Naive thymus-derived CD4-positive, alpha-beta T cell (primary cell): Measurements from ENCODE around the gene KCNMB2. TPM values are rescaled to one million over a fixed set of nuclear protein-coding genes. Genes with fewer than 3 reads are reported as not detected.
A peak's percentile ranks its signal among the peaks of the same experiment; 100 is the strongest.

Experiments used
- ATAC-seq: fragments of 150-1000 bp; cut with Tn5 transposase; 2 replicates; pipeline ENCODE4 v1.10.0; 2021; ENCODE audit warnings: mild to moderate bottlenecking, moderate library complexity
- CTCF ChIA-PET: fragments of 350-600 bp; sonication (Branson Sonifier 250); formaldehyde crosslinking; loops from one replicate; lab custom pipeline; 2021; ENCODE audit warnings: antibody characterized with exemption; lab: Charles Lee
- POLR2A ChIA-PET: fragments of 350-600 bp; sonication (Branson Sonifier 250); formaldehyde crosslinking; loops from one replicate; lab custom pipeline; 2021; ENCODE audit warnings: antibody characterized with exemption, inconsistent platforms; lab: Charles Lee
- DNase-seq, 9 donors: peaks; one replicate each; pipeline versions ENCODE4 v3.0.0 to v3.0.0-alpha.2; 2020 to 2022; ENCODE audit warnings: mixed read lengths in 1 of 9
- H3K27ac ChIP-seq: one replicate; pipeline ENCODE4 v1.7.0; 2013; ENCODE audit warnings: mild to moderate bottlenecking, low read depth, low read length, moderate library complexity
- H3K27me3 ChIP-seq, 2 donors: one replicate each; pipeline ENCODE4 v1.7.0; 2013; ENCODE audit warnings: low read length in 2 of 2, mild to moderate bottlenecking in 2 of 2, moderate library complexity in 2 of 2; ENCODE audit not compliant: control insufficient read depth in 2 of 2, insufficient read depth in 2 of 2
- H3K36me3 ChIP-seq, 3 experiments: 1 replicate in 2 of 3; 2 replicates in 1 of 3; pipeline ENCODE4 v1.7.0; 2013; ENCODE audit warnings: low read length in 3 of 3, mild to moderate bottlenecking in 3 of 3, moderate library complexity in 1 of 3; ENCODE audit not compliant: insufficient read depth in 3 of 3, control insufficient read depth in 2 of 3
- H3K4me1 ChIP-seq, 2 donors: one replicate each; pipeline ENCODE4 v1.7.0; 2013; ENCODE audit warnings: low read length in 2 of 2, mild to moderate bottlenecking in 2 of 2, moderate library complexity in 1 of 2; ENCODE audit not compliant: control insufficient read depth in 2 of 2, insufficient read depth in 2 of 2
- H3K4me3 ChIP-seq: 2 replicates; pipeline ENCODE4 v1.7.0; 2013; ENCODE audit warnings: mild to moderate bottlenecking, low read length
- H3K9me3 ChIP-seq, 3 experiments: 1 replicate in 2 of 3; 2 replicates in 1 of 3; pipeline ENCODE4 v1.7.0; 2013; ENCODE audit warnings: low read length in 3 of 3; ENCODE audit not compliant: control insufficient read depth in 2 of 3
- H3K27ac Mint-ChIP-seq, 9 donors: one replicate each; pipeline ENCODE4 v1.8.0; 2020 to 2022; ENCODE audit warnings: mixed read lengths in 9 of 9, mild to moderate bottlenecking in 8 of 9, moderate library complexity in 5 of 9, inconsistent platforms in 2 of 9
- H3K27me3 Mint-ChIP-seq, 5 donors: one replicate each; pipeline ENCODE4 v1.8.0; 2021 to 2022; ENCODE audit warnings: mixed read lengths in 5 of 5, mild to moderate bottlenecking in 1 of 5
- H3K36me3 Mint-ChIP-seq, 5 donors: one replicate each; pipeline ENCODE4 v1.8.0; 2020 to 2022; ENCODE audit warnings: mixed read lengths in 5 of 5, mild to moderate bottlenecking in 3 of 5, inconsistent platforms in 1 of 5
- H3K4me1 Mint-ChIP-seq, 7 donors: one replicate each; pipeline ENCODE4 v1.8.0; 2020 to 2022; ENCODE audit warnings: mixed read lengths in 7 of 7, mild to moderate bottlenecking in 3 of 7, inconsistent platforms in 1 of 7
- H3K4me3 Mint-ChIP-seq, 10 donors: one replicate each; pipeline ENCODE4 v1.8.0; 2020 to 2022; ENCODE audit warnings: mild to moderate bottlenecking in 10 of 10, mixed read lengths in 10 of 10, moderate library complexity in 6 of 10, inconsistent platforms in 2 of 10
- H3K9me3 Mint-ChIP-seq, 11 donors: one replicate each; pipeline ENCODE4 v1.8.0; 2020 to 2022; ENCODE audit warnings: mixed read lengths in 11 of 11, mild to moderate bottlenecking in 4 of 11, inconsistent platforms in 1 of 11, moderate library complexity in 1 of 11
- intact Hi-C, 2 donors: fragments of 100-400 bp; cut with micrococcal nuclease; formaldehyde crosslinking; loops; one replicate each; pipeline ENCODE4 v1.15.1; 2023
- polyA plus RNA-seq, 2 donors: library from polyadenylated mRNA; unstranded; fragments of 300-500 nt; fragmentation: Illumina TruSeq; gene quantifications; one replicate each; pipeline ENCODE4 v1.2.3, GENCODE V29; 2021
- total RNA-seq, 6 experiments: library from RNA in 5 of 6; stranded (reverse) in 5 of 6; gene quantifications; 1 replicate in 5 of 6; 2 replicates in 1 of 6; pipeline ENCODE4 v1.2.3 and lab custom pipeline; 2021 to 2026

The KCNMB2 gene
- total and polyA plus RNA-seq, 7 experiments from 2014 or later = not detected

GRCh38 chr3:178680037-178680436 lies 143.8 kb downstream of the KCNMB2 start:
- Histone ChIP-seq H3K4me1 (no peaks in the 10 kb centered on the region), H3K9me3 (no peaks in the 10 kb centered on the region), H3K4me3 (no peak overlapping the region), H3K27me3 (no peaks in the 10 kb centered on the region), H3K27ac (no peak overlapping the region), H3K36me3 (no peaks in the 10 kb centered on the region)
- Mint-ChIP-seq H3K27ac (no peak overlapping the region), H3K4me1 (no peaks in the 10 kb centered on the region), H3K27me3 (peaks cover 0 to 33% (median 0%) of the 10 kb centered on the region in 5 donors), H3K4me3 (no peak overlapping the region), H3K9me3 (peaks cover 0 to 13% (median 7%) of the 10 kb centered on the region in 11 donors), H3K36me3 (no peaks in the 10 kb centered on the region)
- POLR2A ChIA-PET = no interaction called here
- intact Hi-C loops = no loop called here
- CTCF ChIA-PET = no interaction called here
- ATAC-seq = no peak
- no peak for DNase-seq

- no peaks in the 10 kb centered on the region for H3K36me3 ChIP-seq
- Mint-ChIP-seq H3K9me3 (peaks cover 0 to 13% (median 7%) of the 10 kb centered on the region in 11 donors), H3K36me3 (no peaks in the 10 kb centered on the region), H3K4me3 (no peak overlapping the region), H3K4me1 (no peaks in the 10 kb centered on the region), H3K27me3 (peaks cover 0 to 33% (median 0%) of the 10 kb centered on the region in 5 donors), H3K27ac (no peak overlapping the region)
- no peak overlapping the region for H3K4me3 ChIP-seq
- CTCF ChIA-PET = no interaction called here
- ATAC-seq = no peak
- H3K27me3 ChIP-seq = no peaks in the 10 kb centered on the region
- H3K4me1 ChIP-seq = no peaks in the 10 kb centered on the region
- DNase-seq = no peak
- no peaks in the 10 kb centered on the region for H3K9me3 ChIP-seq
- POLR2A ChIA-PET = no interaction called here
- no peak overlapping the region for H3K27ac ChIP-seq
- intact Hi-C loops = no loop called here
Measured at GRCh38 chr3:178680489-178680888, 144.3 kb downstream of the KCNMB2 start.

GRCh38 chr3:178684881-178685590 lies 148.8 kb downstream of the KCNMB2 start:
- Histone ChIP-seq H3K4me3 (no peak overlapping the region), H3K27ac (no peak overlapping the region), H3K36me3 (no peaks in the 10 kb centered on the region), H3K27me3 (no peaks in the 10 kb centered on the region), H3K9me3 (no peaks in the 10 kb centered on the region), H3K4me1 (no peaks in the 10 kb centered on the region)
- no peak for ATAC-seq
- intact Hi-C loops = no loop called here
- H3K27me3 Mint-ChIP-seq = peaks cover 0 to 8% (median 0%) of the 10 kb centered on the region in 5 donors
- H3K36me3 Mint-ChIP-seq = no peaks in the 10 kb centered on the region
- H3K4me1 Mint-ChIP-seq = no peaks in the 10 kb centered on the region
- POLR2A ChIA-PET = no interaction called here
- CTCF ChIA-PET = no interaction called here
- DNase-seq = no peak
- no peak overlapping the region for H3K27ac Mint-ChIP-seq
- H3K9me3 Mint-ChIP-seq = peaks cover 0 to 13% (median 7%) of the 10 kb centered on the region in 11 donors
- no peak overlapping the region for H3K4me3 Mint-ChIP-seq

GRCh38 chr3:178685591-178685906 lies 149.3 kb downstream of the KCNMB2 start:
- H3K36me3 Mint-ChIP-seq = no peaks in the 10 kb centered on the region
- H3K27ac Mint-ChIP-seq = no peak overlapping the region
- no peaks in the 10 kb centered on the region for H3K36me3 ChIP-seq
- no peak overlapping the region for H3K4me3 Mint-ChIP-seq
- H3K4me1 ChIP-seq = no peaks in the 10 kb centered on the region
- ATAC-seq (no peak), DNase-seq (no peak)
- H3K4me3 ChIP-seq = no peak overlapping the region
- H3K4me1 Mint-ChIP-seq = no peaks in the 10 kb centered on the region
- H3K9me3 ChIP-seq = no peaks in the 10 kb centered on the region
- no peaks in the 10 kb centered on the region for H3K27me3 ChIP-seq
- peaks cover 0 to 6% (median 0%) of the 10 kb centered on the region in 5 donors for H3K27me3 Mint-ChIP-seq
- H3K27ac ChIP-seq = no peak overlapping the region
- ChIA-PET CTCF (no interaction called here), POLR2A (no interaction called here)
- intact Hi-C loops = no loop called here
- H3K9me3 Mint-ChIP-seq = peaks cover 0 to 13% (median 7%) of the 10 kb centered on the region in 11 donors

- no peak for DNase-seq
- Histone ChIP-seq H3K4me1 (no peaks in the 10 kb centered on the region), H3K36me3 (no peaks in the 10 kb centered on the region), H3K9me3 (no peaks in the 10 kb centered on the region), H3K4me3 (no peak overlapping the region), H3K27me3 (no peaks in the 10 kb centered on the region), H3K27ac (no peak overlapping the region)
- CTCF ChIA-PET = no interaction called here
- Mint-ChIP-seq H3K4me1 (no peaks in the 10 kb centered on the region), H3K36me3 (no peaks in the 10 kb centered on the region), H3K27me3 (peaks cover 0 to 5% (median 0%) of the 10 kb centered on the region in 5 donors), H3K4me3 (no peak overlapping the region), H3K27ac (no peak overlapping the region), H3K9me3 (peaks cover 0 to 13% (median 7%) of the 10 kb centered on the region in 11 donors)
- POLR2A ChIA-PET = no interaction called here
- intact Hi-C loops = no loop called here
- no peak for ATAC-seq
Measured at GRCh38 chr3:178686826-178687225, 150.6 kb downstream of the KCNMB2 start.

- Histone ChIP-seq H3K27ac (no peak overlapping the region), H3K4me3 (no peak overlapping the region), H3K36me3 (no peaks in the 10 kb centered on the region), H3K9me3 (no peaks in the 10 kb centered on the region), H3K27me3 (no peaks in the 10 kb centered on the region), H3K4me1 (no peaks in the 10 kb centered on the region)
- DNase-seq = no peak
- no peaks in the 10 kb centered on the region for H3K4me1 Mint-ChIP-seq
- peaks cover 0 to 28% (median 8%) of the 10 kb centered on the region in 11 donors for H3K9me3 Mint-ChIP-seq
- intact Hi-C loops = no loop called here
- peaks cover 0 to 3% (median 0%) of the 10 kb centered on the region in 5 donors for H3K36me3 Mint-ChIP-seq
- ChIA-PET CTCF (no interaction called here), POLR2A (no interaction called here)
- H3K4me3 Mint-ChIP-seq = no peak overlapping the region
- no peak for ATAC-seq
- H3K27me3 Mint-ChIP-seq = peaks cover 0 to 9% (median 7%) of the 10 kb centered on the region in 5 donors
- no peak overlapping the region for H3K27ac Mint-ChIP-seq
Measured at GRCh38 chr3:178690571-178690970, 154.3 kb downstream of the KCNMB2 start.

- Mint-ChIP-seq H3K4me3 (no peak overlapping the region), H3K9me3 (peaks cover 9 to 50% (median 17%) of the 10 kb centered on the region in 11 donors), H3K36me3 (peaks cover 0 to 5% (median 0%) of the 10 kb centered on the region in 5 donors), H3K27me3 (peaks cover 0 to 11% (median 3%) of the 10 kb centered on the region in 5 donors), H3K27ac (no peak overlapping the region), H3K4me1 (no peaks in the 10 kb centered on the region)
- Histone ChIP-seq H3K27ac (no peak overlapping the region), H3K27me3 (no peaks in the 10 kb centered on the region), H3K9me3 (no peaks in the 10 kb centered on the region), H3K4me3 (no peak overlapping the region), H3K4me1 (no peaks in the 10 kb centered on the region), H3K36me3 (no peaks in the 10 kb centered on the region)
- DNase-seq (no peak), ATAC-seq (peak; percentile 12)
- CTCF ChIA-PET = no interaction called here
- intact Hi-C loops = no loop called here
- POLR2A ChIA-PET = no interaction called here
Measured at GRCh38 chr3:178699364-178699763, 163.1 kb downstream of the KCNMB2 start.
